Measurements from ENCODE around the gene KIF12. TPM values are rescaled to one million over a fixed set of nuclear protein-coding genes. Genes with fewer than 3 reads are reported as not detected.

KIF12 gene
- total and polyA plus RNA-seq, 2 of the 8 experiments (the other 6 are each of a cell fraction or from before 2014, with no cell fraction given), result 2.9 to 3.9 TPM

DNA sequence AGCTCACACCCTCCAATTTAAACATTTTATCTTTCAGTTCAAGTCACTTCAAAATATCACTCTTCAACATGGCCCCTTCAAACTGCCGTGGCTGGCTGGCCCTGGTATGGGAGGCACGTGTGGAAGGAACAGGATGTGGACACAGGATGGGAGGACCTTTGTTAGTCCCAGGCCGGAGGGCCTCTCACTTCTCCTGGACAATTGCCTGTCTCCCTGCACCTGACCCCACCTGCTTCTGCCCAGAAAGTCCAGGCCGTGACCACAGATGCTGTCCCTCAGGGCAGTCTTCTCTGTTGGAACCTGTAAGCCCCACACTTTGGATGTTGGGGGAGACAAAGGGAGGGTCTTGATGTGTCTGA, 40.4 kb downstream of the KIF12 start (continued):
- TF ChIP-seq, protein P1, sequence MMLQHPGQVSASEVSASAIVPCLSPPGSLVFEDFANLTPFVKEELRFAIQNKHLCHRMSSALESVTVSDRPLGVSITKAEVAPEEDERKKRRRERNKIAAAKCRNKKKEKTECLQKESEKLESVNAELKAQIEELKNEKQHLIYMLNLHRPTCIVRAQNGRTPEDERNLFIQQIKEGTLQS (IDR thresholded peaks at IDR 0.05; ENCODE audit: insufficient read depth, low read depth, low read length), result no peak
- no peak for TF ChIP-seq EP300 (IDR thresholded peaks at IDR 0.05; ENCODE audit: borderline replicate concordance in 1 of 2, low read depth in 2 of 2, low read length in 2 of 2)
- no peak for TF ChIP-seq KDM5A (IDR thresholded peaks at IDR 0.05; ENCODE audit: low read length)
- TF ChIP-seq, protein P2, sequence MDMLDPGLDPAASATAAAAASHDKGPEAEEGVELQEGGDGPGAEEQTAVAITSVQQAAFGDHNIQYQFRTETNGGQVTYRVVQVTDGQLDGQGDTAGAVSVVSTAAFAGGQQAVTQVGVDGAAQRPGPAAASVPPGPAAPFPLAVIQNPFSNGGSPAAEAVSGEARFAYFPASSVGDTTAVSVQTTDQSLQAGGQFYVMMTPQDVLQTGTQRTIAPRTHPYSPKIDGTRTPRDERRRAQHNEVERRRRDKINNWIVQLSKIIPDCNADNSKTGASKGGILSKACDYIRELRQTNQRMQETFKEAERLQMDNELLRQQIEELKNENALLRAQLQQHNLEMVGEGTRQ (IDR thresholded peaks at IDR 0.05; ENCODE audit: low read length), result no peak
- no peak for TF ChIP-seq CHD2 (IDR thresholded peaks at IDR 0.05; ENCODE audit: low read length)

Data from H1 (cell line).